MCF 10A (cell line): ENCODE results near the gene AGT. TPM values are rescaled to one million over a fixed set of nuclear protein-coding genes. Genes with fewer than 3 reads are reported as not detected.

Experiments
- Bru-seq: library from RNA; stranded (reverse); fragments of 400-500 nt; gene quantifications from one replicate; lab custom pipeline; 2021; lab: Mats Ljungman, UMichigan
- BruChase-seq, 2 experiments: library from RNA; stranded (reverse); fragments of 400-500 nt; gene quantifications; one replicate each; lab custom pipeline; 2021; lab: Mats Ljungman, UMichigan
- BruUV-seq: library from RNA; stranded (reverse); fragments of 400-500 nt; replicated peaks from 2 replicates; lab custom pipeline; 2021; lab: Mats Ljungman, UMichigan
- CTCF ChIA-PET: fragments of 300-600 bp; sonication (Branson Sonifier 250); formaldehyde crosslinking; extraction: SDS; loops from one replicate; lab custom pipeline; 2021; ENCODE audit warnings: antibody characterized with exemption, inconsistent platforms; lab: Yijun Ruan, JAX
- POLR2A ChIA-PET: fragments of 300-600, 350-650 bp; sonication (Branson Sonifier 250); formaldehyde crosslinking; extraction: SDS; loops from one replicate; lab custom pipeline; 2020; ENCODE audit warnings: antibody characterized with exemption, inconsistent platforms; lab: Yijun Ruan, JAX
- DNase-seq: peaks from one replicate; pipeline ENCODE4 v3.0.0-alpha.2; 2018; ENCODE audit not compliant: unreplicated experiment
- H3K27ac Mint-ChIP-seq: one replicate; pipeline ENCODE4 v1.8.0; 2022; ENCODE audit warnings: mild to moderate bottlenecking, low read depth, mixed read lengths; ENCODE audit not compliant: unreplicated experiment
- H3K27me3 Mint-ChIP-seq: one replicate; pipeline ENCODE4 v1.8.0; 2022; ENCODE audit warnings: mixed read lengths; ENCODE audit not compliant: insufficient read depth, unreplicated experiment
- H3K36me3 Mint-ChIP-seq: one replicate; pipeline ENCODE4 v1.8.0; 2022; ENCODE audit warnings: mild to moderate bottlenecking, moderate library complexity, mixed read lengths; ENCODE audit not compliant: insufficient read depth, unreplicated experiment
- H3K4me1 Mint-ChIP-seq: one replicate; pipeline ENCODE4 v1.8.0; 2022; ENCODE audit warnings: mixed read lengths; ENCODE audit not compliant: insufficient read depth, unreplicated experiment
- H3K4me3 Mint-ChIP-seq: one replicate; pipeline ENCODE4 v1.8.0; 2022; ENCODE audit warnings: mild to moderate bottlenecking, moderate library complexity, mixed read lengths; ENCODE audit not compliant: unreplicated experiment
- H3K9me3 Mint-ChIP-seq: one replicate; pipeline ENCODE4 v1.8.0; 2022; ENCODE audit warnings: mixed read lengths; ENCODE audit not compliant: unreplicated experiment
- intact Hi-C: fragments of 100-400 bp; cut with micrococcal nuclease; formaldehyde crosslinking; loops from 2 replicates; pipeline ENCODE4 v1.14.1; 2022
- long read RNA-seq: library from polyadenylated mRNA; stranded (forward); transcript quantifications from one replicate; pipeline ENCODE4 v2.0.0, GENCODE V29; 2022
- total RNA-seq: library from RNA; stranded (reverse); gene quantifications from 2 replicates; pipeline ENCODE4 v1.2.3, GENCODE V29; 2022
- TF ChIP-seq, protein P1 (sequence below): fragments of 200-600 bp; IDR thresholded peaks from one replicate; pipeline ENCODE4 v1.8.0; 2022; ENCODE audit warnings: antibody characterized with exemption, mild to moderate bottlenecking; ENCODE audit not compliant: unreplicated experiment

The AGT gene
- total RNA-seq (not detected in 2 replicates), Bru-seq, nascent RNA (not detected), BruChase-seq, experiment 1, labeled RNA remaining after a 6-hour chase (not detected), BruChase-seq, experiment 2, labeled RNA remaining after a 2-hour chase (not detected)
- long read RNA-seq: 0 reads

DNA sequence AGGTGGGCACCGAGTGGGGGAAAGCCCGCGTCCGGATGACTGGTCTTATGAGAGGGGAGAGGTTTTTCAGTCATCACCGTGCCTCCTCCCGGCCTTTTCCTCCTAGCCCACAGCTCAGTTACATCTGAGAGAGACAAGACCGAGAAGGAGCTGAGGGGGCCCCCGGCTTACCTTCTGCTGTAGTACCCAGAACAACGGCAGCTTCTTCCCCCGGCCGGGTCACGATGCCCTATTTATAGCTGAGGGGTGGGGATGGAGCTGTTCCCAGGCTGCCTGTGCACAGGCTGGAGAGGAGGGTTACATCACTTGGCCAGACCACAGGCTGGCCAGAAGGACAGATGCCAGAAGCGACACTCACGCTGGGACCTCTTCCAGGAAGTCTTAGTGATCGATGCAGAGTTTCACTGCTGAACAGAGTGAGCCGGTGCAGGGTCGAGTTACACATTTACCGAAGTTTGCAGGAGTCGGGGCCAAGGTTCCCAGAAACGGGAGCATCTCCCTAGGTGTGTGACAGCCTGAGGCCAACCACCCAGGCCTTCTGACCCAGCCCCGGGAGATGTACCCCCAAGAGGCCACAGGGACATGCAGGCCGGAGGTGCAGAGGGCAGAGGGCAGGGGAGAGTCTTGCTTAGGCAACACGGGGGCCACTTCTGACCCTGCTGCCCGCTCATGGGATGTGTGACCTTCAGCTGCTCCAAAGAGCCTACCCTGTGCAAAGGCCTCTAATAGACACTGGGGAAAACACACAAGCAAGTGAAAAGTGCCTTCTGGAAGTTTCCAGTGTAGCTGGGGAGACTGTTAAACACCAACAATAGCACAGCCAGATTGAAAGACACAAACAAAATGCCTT, at the start of gene AGT:
Gene AGT (minus strand): TSS at position 208 of the 850 bp plus-strand sequence. CDS start 3,299 bp downstream, outside the sequence.
- Mint-ChIP-seq H3K36me3 (no peaks in the 10 kb centered on the region), H3K27ac (no peak within 1 kb of the TSS), H3K9me3 (peaks cover 7% of the 10 kb centered on the region), H3K4me1 (peaks cover 9% of the 10 kb centered on the region), H3K4me3 (no peak within 1 kb of the TSS), H3K27me3 (no peaks in the 10 kb centered on the region)
- intact Hi-C loops: no loop called here
- TF ChIP-seq, protein P1, sequence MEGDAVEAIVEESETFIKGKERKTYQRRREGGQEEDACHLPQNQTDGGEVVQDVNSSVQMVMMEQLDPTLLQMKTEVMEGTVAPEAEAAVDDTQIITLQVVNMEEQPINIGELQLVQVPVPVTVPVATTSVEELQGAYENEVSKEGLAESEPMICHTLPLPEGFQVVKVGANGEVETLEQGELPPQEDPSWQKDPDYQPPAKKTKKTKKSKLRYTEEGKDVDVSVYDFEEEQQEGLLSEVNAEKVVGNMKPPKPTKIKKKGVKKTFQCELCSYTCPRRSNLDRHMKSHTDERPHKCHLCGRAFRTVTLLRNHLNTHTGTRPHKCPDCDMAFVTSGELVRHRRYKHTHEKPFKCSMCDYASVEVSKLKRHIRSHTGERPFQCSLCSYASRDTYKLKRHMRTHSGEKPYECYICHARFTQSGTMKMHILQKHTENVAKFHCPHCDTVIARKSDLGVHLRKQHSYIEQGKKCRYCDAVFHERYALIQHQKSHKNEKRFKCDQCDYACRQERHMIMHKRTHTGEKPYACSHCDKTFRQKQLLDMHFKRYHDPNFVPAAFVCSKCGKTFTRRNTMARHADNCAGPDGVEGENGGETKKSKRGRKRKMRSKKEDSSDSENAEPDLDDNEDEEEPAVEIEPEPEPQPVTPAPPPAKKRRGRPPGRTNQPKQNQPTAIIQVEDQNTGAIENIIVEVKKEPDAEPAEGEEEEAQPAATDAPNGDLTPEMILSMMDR: no peak
- no TSS peak for BruUV-seq
- CTCF ChIA-PET: interaction anchor here (0.5 to 1.4 kb wide), 3 partner anchors 8 to 1616 kb away, joined by 3 to 6 read pairs (median 3); no protein-coding TSS in a partner anchor
- peak; percentile 83 for DNase-seq
- POLR2A ChIA-PET: interaction anchor here (0.7 to 1.1 kb wide), 2 partner anchors 17 to 35 kb away, joined by 3 read pairs; no protein-coding TSS in a partner anchor

DNA sequence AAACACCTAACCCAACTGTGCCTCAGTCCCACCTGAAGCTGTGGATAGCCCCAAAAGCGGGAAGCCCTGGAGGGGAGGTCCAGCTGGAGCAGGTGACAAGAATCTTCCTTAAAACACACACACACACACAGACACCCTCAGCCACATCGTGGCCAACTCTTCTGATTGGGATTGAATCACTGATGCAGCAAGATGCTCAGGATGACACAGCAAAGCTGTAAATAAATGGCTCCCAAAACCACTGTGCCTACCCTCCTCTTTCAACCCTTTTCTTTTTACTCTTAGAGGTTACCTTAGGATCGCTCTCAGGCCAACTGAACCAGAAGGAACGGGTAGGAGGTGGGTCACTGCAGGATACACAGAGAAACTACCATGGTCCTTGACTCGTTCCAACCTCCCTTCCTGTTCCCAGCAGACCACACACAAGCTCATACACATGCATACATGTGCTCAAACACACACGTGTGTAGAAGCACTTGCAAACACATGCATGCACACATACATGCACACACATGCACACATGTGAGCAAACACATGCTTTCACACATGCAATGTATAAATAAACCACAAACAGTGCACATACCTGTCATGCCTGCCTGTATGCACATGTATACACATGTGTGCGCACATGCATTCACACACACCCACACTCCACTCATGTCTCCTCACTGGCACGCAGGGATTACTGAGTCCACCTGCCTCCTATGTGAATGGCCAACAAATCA, 47.7 kb upstream of the AGT start:
- Mint-ChIP-seq H3K36me3 (no peaks in the 10 kb centered on the region), H3K4me1 (no peaks in the 10 kb centered on the region), H3K27me3 (peaks cover 28% of the 10 kb centered on the region), H3K4me3 (no peak overlapping the region), H3K9me3 (no peaks in the 10 kb centered on the region), H3K27ac (no peak overlapping the region)
- intact Hi-C loops: no loop called here
- DNase-seq: no peak
- no TSS peak for BruUV-seq
- ChIA-PET POLR2A (interaction anchor here (0.6 to 1.0 kb wide), 2 partner anchors 119 to 351 kb away, joined by 3 to 6 read pairs; no protein-coding TSS in a partner anchor), CTCF (interaction anchor here (0.9 to 2.2 kb wide), 2 partner anchors 11 to 19 kb away, joined by 3 to 8 read pairs; no protein-coding TSS in a partner anchor)
- TF ChIP-seq, protein P1: no peak

DNA sequence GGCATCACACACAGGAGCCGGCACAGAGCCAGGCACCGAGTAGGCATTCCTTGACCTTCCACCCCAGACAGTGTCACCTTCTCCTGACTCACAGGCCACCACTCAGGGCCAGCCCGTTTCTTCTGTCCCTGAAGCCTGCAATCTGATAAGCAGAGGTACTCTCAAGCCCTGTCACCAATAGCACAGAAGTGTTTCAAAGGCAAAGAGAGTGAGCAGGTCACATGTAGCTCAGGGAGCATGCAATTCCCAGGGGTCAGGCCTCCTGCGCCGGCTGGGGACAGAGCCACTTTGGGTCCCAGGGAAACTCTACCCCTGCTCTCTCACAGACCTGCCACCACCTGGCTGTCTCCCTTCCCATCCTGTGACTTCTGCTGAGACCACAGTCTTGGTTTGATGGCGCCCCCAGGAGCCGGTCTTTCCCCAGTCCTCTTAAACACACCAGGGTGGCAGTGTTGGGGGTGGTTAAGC, 46.5 kb upstream of the AGT start:
- ChIA-PET POLR2A (no interaction called here), CTCF (interaction anchor here (0.9 kb wide), 1 partner anchor 18 kb away, joined by 3 read pairs; no protein-coding TSS in a partner anchor)
- intact Hi-C loops: no loop called here
- Mint-ChIP-seq H3K4me3 (no peak overlapping the region), H3K36me3 (no peaks in the 10 kb centered on the region), H3K9me3 (no peaks in the 10 kb centered on the region), H3K27ac (no peak overlapping the region), H3K27me3 (peaks cover 41% of the 10 kb centered on the region), H3K4me1 (no peaks in the 10 kb centered on the region)
- DNase-seq: no peak
- no TSS peak for BruUV-seq
- TF ChIP-seq, protein P1: no peak
